Stimulated activated naive CD8-positive, alpha-beta T cell treated with anti-CD3 and anti-CD28 coated beads, Interleukin-15, Interleukin-2, amounts not matched to agents 100 U/mL and 50 U/mL, for 24 hours (primary cell): ENCODE data around the gene CDKN1B.
A peak's percentile ranks its signal among the peaks of the same experiment; 100 is the strongest.

Source experiments
- ATAC-seq: fragments of 150-1000 bp; cut with Tn5 transposase; one replicate; pipeline ENCODE4 v1.10.0; 2021
- DNase-seq: peaks from one replicate; pipeline ENCODE4 v3.0.0; 2021

Gene CDKN1B

GRCh38 chr12:12701457-12701856, 15.7 kb upstream of the CDKN1B start:
- ATAC-seq (no peak), DNase-seq (no peak)

- ATAC-seq: peak; percentile 84
- no peak for DNase-seq
These were observed 12.5 kb upstream of the CDKN1B start for GRCh38 chr12:12704593-12705230.

- ATAC-seq (peak; percentile 57), DNase-seq (peak; percentile 63)
These were observed 11.2 kb upstream of the CDKN1B start for GRCh38 chr12:12705838-12706520.

- ATAC-seq: no peak
- no peak for DNase-seq
These were observed 3.3 kb upstream of the CDKN1B start for GRCh38 chr12:12713932-12714275.

- DNase-seq: peak; percentile 55
- ATAC-seq: no peak
These were observed 2.7 kb upstream of the CDKN1B start for GRCh38 chr12:12714276-12715021.

GRCh38 chr12:12715128-12715458, 2.1 kb upstream of the CDKN1B start:
- DNase-seq: no peak
- ATAC-seq: no peak

GRCh38 chr12:12715459-12716150, 1.6 kb upstream of the CDKN1B start:
- DNase-seq: peak; percentile 61
- no peak for ATAC-seq

- no peak for ATAC-seq
- no peak for DNase-seq
These were observed 896 bp upstream of the CDKN1B start for GRCh38 chr12:12716151-12716792.

GRCh38 chr12:12717586-12718380, 615 bp downstream of the CDKN1B start:
- DNase-seq (peak; percentile 42), ATAC-seq (no peak)

- DNase-seq: peak; percentile 30
- no peak for ATAC-seq
These were observed 1.2 kb downstream of the CDKN1B start for GRCh38 chr12:12718381-12718759.

- DNase-seq: peak; percentile 34
- no peak for ATAC-seq
These were observed 1.7 kb downstream of the CDKN1B start for GRCh38 chr12:12718853-12719252.

- ATAC-seq: no peak
- no peak for DNase-seq
These were observed 2.3 kb downstream of the CDKN1B start for GRCh38 chr12:12719496-12719895.

GRCh38 chr12:12720052-12720451, 2.9 kb downstream of the CDKN1B start:
- ATAC-seq: no peak
- no peak for DNase-seq

- ATAC-seq (no peak), DNase-seq (no peak)
These were observed 3.5 kb downstream of the CDKN1B start for GRCh38 chr12:12720672-12721161.

- no peak for ATAC-seq
- DNase-seq: no peak
These were observed 4.1 kb downstream of the CDKN1B start for GRCh38 chr12:12721176-12721751.

GRCh38 chr12:12721814-12722434, 4.8 kb downstream of the CDKN1B start:
- ATAC-seq (no peak), DNase-seq (no peak)

GRCh38 chr12:12722435-12723148, 5.4 kb downstream of the CDKN1B start:
- no peak for ATAC-seq
- DNase-seq: no peak

- no peak for ATAC-seq
- no peak for DNase-seq
These were observed 6.0 kb downstream of the CDKN1B start for GRCh38 chr12:12723149-12723680.

- peak; percentile 55 for DNase-seq
- ATAC-seq: peak; percentile 6
These were observed 6.7 kb downstream of the CDKN1B start for GRCh38 chr12:12723681-12724420.
